B cell (primary cell): ENCODE measurements around the gene DNAJC15. TPM values are rescaled to one million over a fixed set of nuclear protein-coding genes. Genes with fewer than 3 reads are reported as not detected.
"Not testable (repeated sequence)": the region's sequence is repeated elsewhere in the genome, so short reads cannot be mapped to it uniquely, and the experiment has no call there.

Experiments used
- ATAC-seq: fragments of 200-7000 bp; cut with Tn5 transposase; one replicate; pipeline ENCODE4 v1.10.0; 2021; ENCODE audit warnings: low read depth, mild to moderate bottlenecking, moderate number of reproducible peaks, moderate library complexity
- CTCF ChIA-PET: fragments of 350-600 bp; sonication (Branson Sonifier 250); formaldehyde crosslinking; loops from one replicate; lab custom pipeline; 2021; ENCODE audit warnings: antibody characterized with exemption, inconsistent platforms; lab: Charles Lee
- POLR2A ChIA-PET: fragments of 350-600 bp; sonication (Branson Sonifier 250); formaldehyde crosslinking; loops from one replicate; lab custom pipeline; 2021; ENCODE audit warnings: antibody characterized with exemption; lab: Charles Lee
- DNase-seq: peaks from one replicate; pipeline ENCODE4 v3.0.0; 2013
- H2AFZ ChIP-seq: 2 replicates; pipeline ENCODE4 v1.6.1; 2012; ENCODE audit warnings: mild to moderate bottlenecking, low read depth, low read length; ENCODE audit not compliant: insufficient read depth, poor library complexity, severe bottlenecking
- H3K27ac ChIP-seq, 2 donors: 1 replicate in 1 of 2; 2 replicates in 1 of 2; pipeline ENCODE4 v1.5.1; 2012 to 2013; ENCODE audit warnings: low read length in 2 of 2, mild to moderate bottlenecking in 2 of 2, moderate library complexity in 1 of 2
- H3K27me3 ChIP-seq, 4 experiments: fragments of 200-600 bp in 1 of 4; sonication (generic) in 1 of 4; replicated peaks in 1 of 4; 1 replicate in 2 of 4; 2 replicates in 2 of 4; pipeline versions ENCODE4 v1.6.1 to v1.7.0; 2013 to 2016; ENCODE audit warnings: low read length in 3 of 4, mild to moderate bottlenecking in 2 of 4, mixed read lengths in 1 of 4, moderate library complexity in 1 of 4; ENCODE audit not compliant: insufficient read depth in 4 of 4, control insufficient read depth in 3 of 4; ENCODE audit errors: control extremely low read depth in 1 of 4
- H3K36me3 ChIP-seq, 2 experiments: replicated peaks in 1 of 2; 1 replicate in 1 of 2; 2 replicates in 1 of 2; pipeline versions ENCODE4 v1.6.1 to v1.7.1; 2013; ENCODE audit warnings: low read length in 1 of 2; ENCODE audit not compliant: insufficient read depth in 2 of 2, control insufficient read depth in 1 of 2; ENCODE audit errors: control extremely low read depth in 1 of 2, extremely low read depth in 1 of 2
- H3K4me1 ChIP-seq, 2 donors: fragments of 200-600 bp in 1 of 2; sonication (generic) in 1 of 2; 1 replicate in 1 of 2; 2 replicates in 1 of 2; pipeline versions ENCODE4 v1.5.1 to v1.6.1; 2013 to 2017; ENCODE audit warnings: low read length in 2 of 2; ENCODE audit not compliant: control insufficient read depth in 2 of 2, insufficient read depth in 2 of 2
- H3K4me2 ChIP-seq: replicated peaks from 2 replicates; pipeline ENCODE3; 2012; ENCODE audit warnings: mild to moderate bottlenecking, low read depth, low read length; ENCODE audit not compliant: poor library complexity, severe bottlenecking
- H3K4me3 ChIP-seq, 5 experiments: fragments of 200-600 bp in 1 of 5; sonication (generic) in 1 of 5; 1 replicate in 3 of 5; 2 replicates in 2 of 5; pipeline versions ENCODE4 v1.5.1 to v1.7.0; 2011 to 2016; ENCODE audit warnings: low read length in 4 of 5, mild to moderate bottlenecking in 4 of 5, low read depth in 2 of 5, control low read depth in 1 of 5, moderate library complexity in 1 of 5; ENCODE audit not compliant: insufficient read depth in 1 of 5; ENCODE audit errors: control extremely low read depth in 1 of 5, extremely low read depth in 1 of 5
- H3K79me2 ChIP-seq: fragments of 200-600 bp; sonication (generic); one replicate; pipeline ENCODE4 v1.6.0; 2016; ENCODE audit warnings: low read length; ENCODE audit not compliant: control insufficient read depth, insufficient read depth
- H3K9ac ChIP-seq: fragments of 200-600 bp; sonication (generic); 2 replicates; pipeline ENCODE4 v1.6.1; 2017; ENCODE audit warnings: mild to moderate bottlenecking, low read length, moderate library complexity
- H3K9me3 ChIP-seq, 3 donors: one replicate each; pipeline versions ENCODE4 v1.6.1 to v1.7.1; 2013; ENCODE audit warnings: low read length in 2 of 3; ENCODE audit not compliant: control insufficient read depth in 2 of 3, insufficient read depth in 1 of 3; ENCODE audit errors: control extremely low read depth in 1 of 3
- H4K20me1 ChIP-seq: 2 replicates; pipeline ENCODE4 v1.6.0; 2012; ENCODE audit warnings: mild to moderate bottlenecking, low read length; ENCODE audit not compliant: insufficient read depth, control insufficient read depth, poor library complexity, severe bottlenecking
- H3K27ac Mint-ChIP-seq: one replicate; pipeline ENCODE4 v1.8.0; 2021; ENCODE audit warnings: mixed read lengths
- H3K27me3 Mint-ChIP-seq: one replicate; pipeline ENCODE4 v1.8.0; 2021; ENCODE audit warnings: mixed read lengths
- H3K4me1 Mint-ChIP-seq: one replicate; pipeline ENCODE4 v1.8.0; 2021; ENCODE audit warnings: mixed read lengths
- H3K4me3 Mint-ChIP-seq: one replicate; pipeline ENCODE4 v1.8.0; 2021; ENCODE audit warnings: mixed read lengths
- H3K9me3 Mint-ChIP-seq: one replicate; pipeline ENCODE4 v1.8.0; 2022; ENCODE audit warnings: mixed read lengths; ENCODE audit not compliant: insufficient read depth
- EZH2 ChIP-seq: IDR thresholded peaks from 2 replicates; pipeline ENCODE4 v1.6.1; 2012; ENCODE audit warnings: borderline replicate concordance, low read depth, mild to moderate bottlenecking, moderate library complexity, low read length; ENCODE audit not compliant: insufficient read depth, poor library complexity, severe bottlenecking
- WGBS: methylation state at CpG from one replicate; pipeline ENCODE4 v1.1.5; 2013; ENCODE audit warnings: missing lambda C conversion rate; ENCODE audit not compliant: insufficient coverage; 5-methylcytosine and 5-hydroxymethylcytosine counted together
- intact Hi-C: fragments of 100-400 bp; cut with micrococcal nuclease; formaldehyde crosslinking; loops from one replicate; pipeline ENCODE4 v1.10.0; 2022
- polyA plus RNA-seq: library from polyadenylated mRNA; depleted of rRNA; stranded (reverse); fragments of >200 nt; gene quantifications from 2 replicates; pipeline ENCODE4 v1.2.3, GENCODE V29; 2012
- total RNA-seq, 2 donors: library from RNA; stranded (reverse); fragments of 120-200 nt in 1 of 2; gene quantifications; 1 replicate in 1 of 2; 2 replicates in 1 of 2; pipeline versions ENCODE4 v1.2.3 to v1.2.4, GENCODE V29; 2013 to 2022
- TF ChIP-seq, protein P1 (sequence below): fragments of 200-600 bp; IDR thresholded peaks from one replicate; pipeline ENCODE4 v1.8.0; 2022; ENCODE audit warnings: antibody characterized with exemption, mild to moderate bottlenecking

The DNAJC15 gene
- total and polyA plus RNA-seq, 2 donors (not counting 1 experiment from before 2014, with no cell fraction given) = 11.5 to 15.2 TPM

DNA sequence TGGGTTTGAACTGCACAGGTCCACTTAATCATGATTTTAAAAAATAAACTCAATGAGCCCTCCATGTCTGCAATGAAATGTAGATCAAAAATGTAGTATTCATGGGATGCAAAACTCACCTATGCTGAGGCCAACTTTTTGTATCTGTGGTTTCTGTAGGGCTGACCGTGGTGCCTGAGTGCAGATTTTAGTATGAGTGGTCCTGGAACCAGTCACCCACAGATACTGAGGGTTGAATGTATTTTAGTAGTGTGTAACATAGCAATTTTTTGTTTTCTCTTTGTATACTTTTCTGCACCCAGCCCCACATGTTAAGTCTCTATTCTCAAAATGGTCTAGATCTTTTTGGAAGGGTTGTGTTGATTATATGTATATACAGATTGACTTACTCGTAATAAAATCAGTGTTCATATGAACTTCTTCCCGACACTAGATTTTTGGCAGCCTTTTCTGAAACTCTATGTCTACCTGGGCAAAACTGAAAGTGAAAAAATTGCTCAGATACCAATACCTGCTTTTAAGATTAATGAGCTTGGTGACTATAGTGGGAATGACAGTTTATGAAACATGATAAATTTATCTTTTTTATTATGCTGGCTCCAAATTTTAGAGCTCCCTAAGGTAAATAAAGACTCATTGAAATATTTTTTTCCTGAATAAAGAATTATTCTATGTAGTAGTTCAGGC, 51.6 kb downstream of the DNAJC15 start:
- Histone ChIP-seq H3K4me1 (peaks cover 15 to 31% of the 10 kb centered on the region in 2 donors), H4K20me1 (no peaks in the 10 kb centered on the region), H2AFZ (peak overlapping the region; percentile 7), H3K9me3 (peaks cover 0 to 1% (median 0%) of the 10 kb centered on the region in 3 donors), H3K9ac (peak overlapping the region; percentile 34), H3K27ac (no peak overlapping the region), H3K36me3 (peaks cover 4 to 16% of the 10 kb centered on the region in 2 experiments), H3K79me2 (peaks cover 67% of the 10 kb centered on the region), H3K4me3 (no peak overlapping the region), H3K27me3 (no peaks in the 10 kb centered on the region), H3K4me2 (peak overlapping the region; percentile 45)
- Mint-ChIP-seq H3K27ac (peak overlapping the region; percentile 2), H3K4me3 (peak overlapping the region; percentile 38), H3K4me1 (peaks cover 48% of the 10 kb centered on the region), H3K27me3 (no peaks in the 10 kb centered on the region), H3K9me3 (no peaks in the 10 kb centered on the region)
- DNase-seq = peak; percentile 15
- no peak for ATAC-seq
- intact Hi-C loops = no loop called here
- 60% methylated on average over 1 of the region's 3 CpGs for WGBS
- CTCF ChIA-PET = interaction anchor here (0.6 to 3.6 kb wide), 2 partner anchors 11 to 105 kb away, joined by 3 to 17 read pairs; no protein-coding TSS in a partner anchor
- POLR2A ChIA-PET = interaction anchor here (0.6 kb wide), 1 partner anchor 24 kb away, joined by 4 read pairs; no protein-coding TSS in a partner anchor
- no peak for TF ChIP-seq EZH2
- TF ChIP-seq, protein P1, sequence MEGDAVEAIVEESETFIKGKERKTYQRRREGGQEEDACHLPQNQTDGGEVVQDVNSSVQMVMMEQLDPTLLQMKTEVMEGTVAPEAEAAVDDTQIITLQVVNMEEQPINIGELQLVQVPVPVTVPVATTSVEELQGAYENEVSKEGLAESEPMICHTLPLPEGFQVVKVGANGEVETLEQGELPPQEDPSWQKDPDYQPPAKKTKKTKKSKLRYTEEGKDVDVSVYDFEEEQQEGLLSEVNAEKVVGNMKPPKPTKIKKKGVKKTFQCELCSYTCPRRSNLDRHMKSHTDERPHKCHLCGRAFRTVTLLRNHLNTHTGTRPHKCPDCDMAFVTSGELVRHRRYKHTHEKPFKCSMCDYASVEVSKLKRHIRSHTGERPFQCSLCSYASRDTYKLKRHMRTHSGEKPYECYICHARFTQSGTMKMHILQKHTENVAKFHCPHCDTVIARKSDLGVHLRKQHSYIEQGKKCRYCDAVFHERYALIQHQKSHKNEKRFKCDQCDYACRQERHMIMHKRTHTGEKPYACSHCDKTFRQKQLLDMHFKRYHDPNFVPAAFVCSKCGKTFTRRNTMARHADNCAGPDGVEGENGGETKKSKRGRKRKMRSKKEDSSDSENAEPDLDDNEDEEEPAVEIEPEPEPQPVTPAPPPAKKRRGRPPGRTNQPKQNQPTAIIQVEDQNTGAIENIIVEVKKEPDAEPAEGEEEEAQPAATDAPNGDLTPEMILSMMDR = no peak

DNA sequence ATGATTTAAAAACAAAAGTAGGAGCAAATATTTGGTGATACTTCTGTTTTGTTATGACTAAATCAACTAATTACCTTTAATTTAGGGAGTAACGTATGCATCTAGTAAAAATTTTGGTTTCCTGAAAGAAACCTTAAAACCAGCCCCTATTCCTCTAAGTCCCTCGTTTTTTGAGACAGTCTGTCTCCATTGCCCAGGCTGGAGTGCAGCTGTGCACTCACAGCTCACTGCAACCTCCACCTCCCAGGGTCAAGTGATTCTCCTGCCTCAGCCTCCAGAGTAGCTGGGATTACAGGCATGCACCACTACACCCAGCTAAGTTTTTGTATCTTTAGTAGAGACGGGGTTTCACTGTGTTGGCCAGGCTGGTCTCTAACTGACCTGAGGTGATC, 52.1 kb downstream of the DNAJC15 start:
- CTCF ChIA-PET = interaction anchor here (0.6 to 3.6 kb wide), 3 partner anchors 10 to 106 kb away, joined by 3 to 17 read pairs (median 3); partner anchors contain the start of gene EPSTI1
- H3K4me3 Mint-ChIP-seq = peak overlapping the region; percentile 38
- H2AFZ ChIP-seq, H3K27ac ChIP-seq, H3K9ac ChIP-seq, H3K27me3 Mint-ChIP-seq, ATAC-seq, H3K4me3 ChIP-seq, DNase-seq, intact Hi-C loops, H4K20me1 ChIP-seq, H3K9me3 Mint-ChIP-seq, H3K9me3 ChIP-seq, H3K27me3 ChIP-seq, H3K27ac Mint-ChIP-seq: not testable (repeated sequence)
- Histone ChIP-seq H3K36me3 (peaks cover 2 to 15% of the 10 kb centered on the region in 2 experiments), H3K4me2 (peak overlapping the region; percentile 45), H3K79me2 (peaks cover 62% of the 10 kb centered on the region), H3K4me1 (peaks cover 15 to 31% of the 10 kb centered on the region in 2 donors)
- 70% methylated on average over 1 of the region's 3 CpGs for WGBS
- POLR2A ChIA-PET = interaction anchor here (0.6 to 1.0 kb wide), 2 partner anchors 11 to 24 kb away, joined by 4 to 7 read pairs; no protein-coding TSS in a partner anchor
- peaks cover 48% of the 10 kb centered on the region for H3K4me1 Mint-ChIP-seq
